ENCODE measurements around the gene FGGY.

FGGY gene

DNA sequence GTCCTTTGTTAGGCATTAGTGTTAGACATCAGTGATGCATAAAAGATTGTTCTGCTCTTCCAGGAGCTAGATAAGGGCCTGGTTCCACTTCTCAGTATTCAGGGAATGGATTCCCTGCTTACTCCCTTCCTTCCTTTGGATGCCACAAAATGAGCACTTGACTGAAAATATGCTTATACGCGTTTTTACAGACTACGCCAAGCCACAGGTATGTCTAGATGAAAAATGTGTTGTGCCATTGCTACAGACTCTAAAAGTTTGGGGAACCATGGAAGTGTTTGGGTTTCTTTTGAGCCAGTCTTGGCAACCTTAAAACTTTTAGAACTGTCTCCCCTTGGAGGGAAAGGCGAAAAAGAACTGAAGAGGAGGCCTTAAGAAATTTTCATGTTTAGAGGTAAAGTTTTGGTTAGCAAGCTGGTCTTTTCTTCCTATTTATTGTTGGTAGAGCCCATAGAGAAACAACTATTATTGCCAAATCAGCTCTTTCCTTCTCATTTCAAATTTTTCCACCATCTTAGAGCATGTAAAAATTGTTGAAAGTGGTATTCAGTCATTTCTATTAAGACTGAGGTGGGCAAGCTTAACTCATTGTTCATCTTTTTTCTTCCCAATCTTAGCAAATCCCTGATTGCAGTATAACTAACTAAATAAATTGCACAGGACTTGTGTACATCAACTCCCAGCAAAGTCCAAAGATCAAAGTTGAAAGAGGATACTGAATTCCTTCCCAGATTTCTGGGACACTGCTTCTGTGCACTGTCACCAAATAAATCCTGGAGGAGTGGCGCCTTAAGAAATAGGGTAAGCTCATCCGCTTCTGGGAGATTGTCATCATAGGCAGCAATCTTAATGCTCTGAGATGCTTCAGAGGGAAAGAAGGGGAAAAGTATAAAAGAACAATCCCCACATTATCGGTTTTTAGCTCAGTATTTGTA is 18.9 kb downstream of the FGGY start:
- Histone ChIP-seq H3K36me3 (ENCODE audit: insufficient read depth, insufficient read length, low read length) (no peaks in the 10 kb centered on the region), H3K4me3 (ENCODE audit: insufficient read length, low read depth) (no peak overlapping the region), H3K27me3 (ENCODE audit: insufficient read depth, insufficient read length) (no peaks in the 10 kb centered on the region), H3K9me3 (ENCODE audit: insufficient read depth, low read length) (peaks cover 17% of the 10 kb centered on the region; the same call in 1 of the 2 replicates), H3K4me1 (ENCODE audit: insufficient read depth, insufficient read length) (peaks cover 3% of the 10 kb centered on the region), H3K9ac (ENCODE audit: insufficient read length, low read depth) (no peak overlapping the region)
- TF ChIP-seq SUZ12 (IDR thresholded peaks at IDR 0.05; ENCODE audit: extremely low read depth, insufficient read depth, insufficient read length) (no peak), YY1 (IDR thresholded peaks at IDR 0.05; ENCODE audit: insufficient read depth, insufficient read length) (no peak), ZNF274 (IDR thresholded peaks at IDR 0.05; ENCODE audit: low read depth, low read length) (no peak)
- no peak for DNase-seq (ENCODE audit: low read depth, low spot score)

DNA sequence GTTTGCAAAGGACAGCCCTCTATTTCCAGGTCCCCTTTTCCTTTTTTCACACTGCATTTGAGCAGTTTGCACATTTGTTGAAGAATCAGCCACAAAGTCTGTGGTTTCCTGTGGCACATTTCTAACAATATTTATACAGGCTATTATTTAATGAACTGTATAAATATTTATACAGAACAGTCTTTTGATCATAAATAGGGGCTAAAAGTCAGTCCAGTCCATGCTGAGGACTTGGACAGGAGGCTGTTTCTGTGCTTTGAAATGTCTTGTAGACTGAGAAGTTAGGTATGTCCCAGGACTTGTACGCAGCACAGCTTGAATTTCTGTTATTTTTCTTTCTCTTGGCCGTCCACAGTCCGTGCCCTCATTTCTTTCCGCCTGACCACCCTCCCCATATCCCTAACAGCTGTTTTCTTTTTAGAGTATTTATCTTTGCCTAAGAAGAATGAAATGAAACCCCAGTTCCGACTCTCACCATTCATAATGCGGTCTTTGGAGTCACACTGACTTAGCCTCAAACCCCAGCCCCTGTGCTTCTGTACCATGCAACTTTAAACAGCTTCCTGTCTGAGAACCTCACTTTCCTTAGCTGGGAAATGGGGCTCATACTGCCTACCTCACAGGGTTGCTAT is 19.7 kb downstream of the FGGY start:
- Histone ChIP-seq H3K4me1 (ENCODE audit: insufficient read depth, insufficient read length) (peaks cover 3% of the 10 kb centered on the region), H3K27me3 (ENCODE audit: insufficient read depth, insufficient read length) (no peaks in the 10 kb centered on the region), H3K9ac (ENCODE audit: insufficient read length, low read depth) (no peak overlapping the region), H3K4me3 (ENCODE audit: insufficient read length, low read depth) (no peak overlapping the region), H3K9me3 (ENCODE audit: insufficient read depth, low read length) (peaks cover 17% of the 10 kb centered on the region; the same call in 1 of the 2 replicates), H3K36me3 (ENCODE audit: insufficient read depth, insufficient read length, low read length) (no peaks in the 10 kb centered on the region)
- DNase-seq (ENCODE audit: low read depth, low spot score): no peak
- TF ChIP-seq YY1 (IDR thresholded peaks at IDR 0.05; ENCODE audit: insufficient read depth, insufficient read length): no peak
- TF ChIP-seq SUZ12 (IDR thresholded peaks at IDR 0.05; ENCODE audit: extremely low read depth, insufficient read depth, insufficient read length): no peak
- TF ChIP-seq ZNF274 (IDR thresholded peaks at IDR 0.05; ENCODE audit: low read depth, low read length): no peak

- no peaks in the 10 kb centered on the region for H3K36me3 ChIP-seq (ENCODE audit: insufficient read depth, insufficient read length, low read length)
- TF ChIP-seq SUZ12 (IDR thresholded peaks at IDR 0.05; ENCODE audit: extremely low read depth, insufficient read depth, insufficient read length) (no peak), YY1 (IDR thresholded peaks at IDR 0.05; ENCODE audit: insufficient read depth, insufficient read length) (no peak), ZNF274 (IDR thresholded peaks at IDR 0.05; ENCODE audit: low read depth, low read length) (no peak)
- no peaks in the 10 kb centered on the region for H3K27me3 ChIP-seq (ENCODE audit: insufficient read depth, insufficient read length)
- DNase-seq (ENCODE audit: low read depth, low spot score): no peak
- no peak overlapping the region for H3K9ac ChIP-seq (ENCODE audit: insufficient read length, low read depth)
- H3K9me3 ChIP-seq (ENCODE audit: insufficient read depth, low read length): peaks cover 17% of the 10 kb centered on the region; the same call in 1 of the 2 replicates
- no peak overlapping the region for H3K4me3 ChIP-seq (ENCODE audit: insufficient read length, low read depth)
- H3K4me1 ChIP-seq (ENCODE audit: insufficient read depth, insufficient read length): peaks cover 3% of the 10 kb centered on the region
These were observed 20.4 kb downstream of the FGGY start for GRCh38 chr1:59317343-59317742.

DNA sequence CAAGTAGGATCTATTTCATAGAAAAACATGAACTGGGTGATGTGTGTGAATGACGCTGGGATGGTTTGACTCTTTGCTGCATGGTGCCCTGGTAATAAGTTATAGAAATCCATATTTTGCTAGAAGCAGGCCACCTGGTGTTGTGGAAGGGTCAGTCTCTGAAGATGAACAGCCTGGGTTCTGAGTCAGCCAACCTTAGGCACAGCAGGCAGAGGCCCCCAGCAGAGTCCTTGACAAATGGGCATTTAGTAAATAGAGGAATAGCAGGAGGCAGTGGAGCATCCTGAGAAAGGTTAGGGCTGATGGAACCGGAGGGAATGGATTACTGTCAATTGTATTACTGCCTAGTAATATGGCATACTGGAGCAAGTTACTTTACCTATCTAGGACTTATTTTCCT is 20.9 kb downstream of the FGGY start:
- TF ChIP-seq YY1 (IDR thresholded peaks at IDR 0.05; ENCODE audit: insufficient read depth, insufficient read length) (no peak), SUZ12 (IDR thresholded peaks at IDR 0.05; ENCODE audit: extremely low read depth, insufficient read depth, insufficient read length) (no peak), ZNF274 (IDR thresholded peaks at IDR 0.05; ENCODE audit: low read depth, low read length) (no peak)
- Histone ChIP-seq H3K36me3 (ENCODE audit: insufficient read depth, insufficient read length, low read length) (no peaks in the 10 kb centered on the region), H3K9ac (ENCODE audit: insufficient read length, low read depth) (no peak overlapping the region), H3K4me1 (ENCODE audit: insufficient read depth, insufficient read length) (peaks cover 3% of the 10 kb centered on the region), H3K27me3 (ENCODE audit: insufficient read depth, insufficient read length) (no peaks in the 10 kb centered on the region), H3K4me3 (ENCODE audit: insufficient read length, low read depth) (no peak overlapping the region), H3K9me3 (ENCODE audit: insufficient read depth, low read length) (peaks cover 17% of the 10 kb centered on the region; the same call in 1 of the 2 replicates)
- DNase-seq (ENCODE audit: low read depth, low spot score): no peak

GRCh38 chr1:59318271-59318860 is 21.5 kb downstream of the FGGY start:
- no peak for TF ChIP-seq YY1 (IDR thresholded peaks at IDR 0.05; ENCODE audit: insufficient read depth, insufficient read length)
- TF ChIP-seq ZNF274 (IDR thresholded peaks at IDR 0.05; ENCODE audit: low read depth, low read length): no peak
- TF ChIP-seq SUZ12 (IDR thresholded peaks at IDR 0.05; ENCODE audit: extremely low read depth, insufficient read depth, insufficient read length): no peak
- peaks cover 17% of the 10 kb centered on the region; the same call in 1 of the 2 replicates for H3K9me3 ChIP-seq (ENCODE audit: insufficient read depth, low read length)
- no peaks in the 10 kb centered on the region for H3K36me3 ChIP-seq (ENCODE audit: insufficient read depth, insufficient read length, low read length)
- H3K27me3 ChIP-seq (ENCODE audit: insufficient read depth, insufficient read length): no peaks in the 10 kb centered on the region
- H3K4me1 ChIP-seq (ENCODE audit: insufficient read depth, insufficient read length): peaks cover 3% of the 10 kb centered on the region
- no peak overlapping the region for H3K9ac ChIP-seq (ENCODE audit: insufficient read length, low read depth)
- DNase-seq (ENCODE audit: low read depth, low spot score): no peak
- H3K4me3 ChIP-seq (ENCODE audit: insufficient read length, low read depth): no peak overlapping the region

DNA sequence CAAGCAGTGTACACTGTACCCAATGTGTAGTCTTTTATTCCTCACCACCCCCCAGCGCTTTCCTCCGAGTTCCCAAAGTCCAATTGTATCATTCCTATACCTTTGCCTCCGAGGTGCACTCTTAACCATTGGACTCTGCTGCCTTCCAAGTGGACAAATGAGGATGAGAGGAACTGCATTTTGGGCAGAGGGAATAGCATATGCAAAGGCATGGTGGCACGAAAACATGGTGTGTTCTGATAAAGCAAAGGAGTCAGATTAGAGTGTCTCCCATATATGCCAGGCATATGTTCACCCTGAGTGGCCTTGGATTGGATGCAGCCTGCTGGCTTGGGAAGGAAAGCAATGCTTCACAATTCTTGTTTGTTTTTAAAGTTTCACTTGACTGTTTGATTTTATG is 25.5 kb downstream of the FGGY start:
- no peak for DNase-seq (ENCODE audit: low read depth, low spot score)
- TF ChIP-seq ZNF274 (IDR thresholded peaks at IDR 0.05; ENCODE audit: low read depth, low read length) (no peak), YY1 (IDR thresholded peaks at IDR 0.05; ENCODE audit: insufficient read depth, insufficient read length) (no peak), SUZ12 (IDR thresholded peaks at IDR 0.05; ENCODE audit: extremely low read depth, insufficient read depth, insufficient read length) (no peak)
- Histone ChIP-seq H3K4me3 (ENCODE audit: insufficient read length, low read depth) (no peak overlapping the region), H3K36me3 (ENCODE audit: insufficient read depth, insufficient read length, low read length) (no peaks in the 10 kb centered on the region), H3K9me3 (ENCODE audit: insufficient read depth, low read length) (peaks cover 22% of the 10 kb centered on the region; the same call in 1 of the 2 replicates), H3K27me3 (ENCODE audit: insufficient read depth, insufficient read length) (no peaks in the 10 kb centered on the region), H3K4me1 (ENCODE audit: insufficient read depth, insufficient read length) (peaks cover 3% of the 10 kb centered on the region), H3K9ac (ENCODE audit: insufficient read length, low read depth) (no peak overlapping the region)

Measured in NT2/D1 (cell line).